GM12878 (cell line): ENCODE measurements around the gene UBAC2. TPM values are rescaled to one million over a fixed set of nuclear protein-coding genes. Genes with fewer than 3 reads are reported as not detected.

Source experiments
- ATAC-seq: fragments of 200-7000 bp; cut with Tn5 transposase; 3 replicates; pipeline ENCODE4 v1.9.1; 2020; ENCODE audit warnings: mild to moderate bottlenecking, moderate library complexity
- BruUV-seq: library from RNA; stranded (reverse); fragments of 400-500 nt; replicated peaks from 2 replicates; lab custom pipeline; 2021; lab: Mats Ljungman, UMichigan
- CTCF ChIA-PET: fragments of 300-600 bp; sonication (Branson Sonifier 250); formaldehyde crosslinking; extraction: SDS; loops from one replicate; lab custom pipeline; 2021; ENCODE audit warnings: inconsistent platforms; lab: Yijun Ruan, JAX
- POLR2A ChIA-PET: fragments of 350-600 bp; formaldehyde crosslinking; extraction: SDS; loops from one replicate; lab custom pipeline; 2021; ENCODE audit warnings: inconsistent platforms; lab: Charles Lee
- RAD21 ChIA-PET: fragments of 300-600 bp; sonication (Branson Sonifier 250); formaldehyde crosslinking; loops from one replicate; lab custom pipeline; 2023; ENCODE audit warnings: antibody characterized with exemption; ENCODE audit not compliant: unreplicated experiment; lab: Charles Lee
- SMC1A ChIA-PET: fragments of 300-600 bp; sonication (Branson Sonifier 250); formaldehyde crosslinking; loops from one replicate; lab custom pipeline; 2023; ENCODE audit not compliant: unreplicated experiment, uncharacterized antibody; lab: Charles Lee
- DNase-seq: peaks from one replicate; pipeline ENCODE4 v3.0.0-alpha.2; 2011; ENCODE audit warnings: low read depth, low spot score
- FAIRE-seq: peaks from 3 replicates; lab custom pipeline; 2011; peaks lifted over from hg19 to GRCh38; lab: Jason Lieb, UNC
- H2AFZ ChIP-seq: 2 replicates; pipeline ENCODE4 v1.6.0; 2011; ENCODE audit warnings: low read depth, low read length, control low read depth; ENCODE audit not compliant: control insufficient read depth
- H3K27ac ChIP-seq: 2 replicates; pipeline ENCODE4 v1.5.1; 2011; ENCODE audit warnings: control low read depth; ENCODE audit not compliant: control insufficient read depth, insufficient read depth
- H3K27me3 ChIP-seq, 2 experiments: replicated peaks in 1 of 2; 2 replicates each; pipeline versions ENCODE4 v1.6.0 to v1.6.1; 2011; ENCODE audit warnings: low read length in 1 of 2; ENCODE audit not compliant: control insufficient read depth in 2 of 2, insufficient read depth in 2 of 2
- H3K36me3 ChIP-seq, 2 experiments: 2 replicates each; pipeline ENCODE4 v1.5.1; 2011; ENCODE audit warnings: low read length in 1 of 2; ENCODE audit not compliant: control insufficient read depth in 2 of 2, insufficient read depth in 2 of 2
- H3K4me1 ChIP-seq: 2 replicates; pipeline ENCODE4 v1.6.1; 2011; ENCODE audit warnings: mild to moderate bottlenecking, low read length, moderate library complexity, mixed read lengths; ENCODE audit not compliant: control insufficient read depth, insufficient read depth
- H3K4me2 ChIP-seq: 2 replicates; pipeline ENCODE4 v1.6.0; 2011; ENCODE audit warnings: control low read depth; ENCODE audit not compliant: control insufficient read depth, insufficient read depth
- H3K4me3 ChIP-seq: fragments of 200-600 bp; sonication (generic); 2 replicates; pipeline ENCODE4 v1.5.1; 2016
- H3K79me2 ChIP-seq: 2 replicates; pipeline ENCODE4 v1.6.0; 2011; ENCODE audit warnings: low read length; ENCODE audit not compliant: control insufficient read depth, insufficient read depth
- H3K9ac ChIP-seq: 2 replicates; pipeline ENCODE4 v1.8.0; 2011; ENCODE audit warnings: low read length, control low read depth, mixed read lengths; ENCODE audit not compliant: control insufficient read depth, insufficient read depth
- H3K9me3 ChIP-seq: replicated peaks from 3 replicates; pipeline ENCODE4 v1.5.1; 2011; ENCODE audit warnings: mild to moderate bottlenecking, low read length; ENCODE audit not compliant: control insufficient read depth, insufficient read depth
- H4K20me1 ChIP-seq: 2 replicates; pipeline ENCODE4 v1.6.0; 2011; ENCODE audit not compliant: control insufficient read depth, insufficient read depth
- BCL3 ChIP-seq: IDR thresholded peaks from 2 replicates; pipeline ENCODE4 v1.6.1; 2011; ENCODE audit warnings: borderline replicate concordance, low read depth, mild to moderate bottlenecking, moderate library complexity, low read length; ENCODE audit not compliant: insufficient read depth, poor library complexity, severe bottlenecking
- BCLAF1 ChIP-seq: fragments of 450-650 bp; IDR thresholded peaks from 2 replicates; pipeline ENCODE4 v1.6.1; 2017; ENCODE audit warnings: antibody characterized with exemption, mild to moderate bottlenecking, moderate library complexity
- CREB1 ChIP-seq: IDR thresholded peaks from 2 replicates; pipeline ENCODE4 v1.6.1; 2012; ENCODE audit warnings: low read depth, mild to moderate bottlenecking, inconsistent platforms
- CREM ChIP-seq: IDR thresholded peaks from 2 replicates; pipeline ENCODE4 v1.6.1; 2014; ENCODE audit warnings: antibody characterized with exemption, low read depth
- EGR1 ChIP-seq, 2 experiments: IDR thresholded peaks; 1 replicate in 1 of 2; 2 replicates in 1 of 2; pipeline ENCODE4 v1.6.1; 2011 to 2012; ENCODE audit warnings: low read depth in 2 of 2, low read length in 2 of 2, borderline replicate concordance in 1 of 2, mild to moderate bottlenecking in 1 of 2, moderate library complexity in 1 of 2
- FOXM1 ChIP-seq: IDR thresholded peaks from 2 replicates; pipeline ENCODE4 v1.6.1; 2012; ENCODE audit warnings: low read depth, mild to moderate bottlenecking, inconsistent platforms, low read length, moderate library complexity
- HDAC6 ChIP-seq: fragments of 200-600 bp; sonication (generic); IDR thresholded peaks from one replicate; pipeline ENCODE4 v1.8.0; 2017; ENCODE audit warnings: antibody characterized with exemption; ENCODE audit not compliant: unreplicated experiment
- IRF4 ChIP-seq: IDR thresholded peaks from 2 replicates; pipeline ENCODE4 v1.6.1; 2011; ENCODE audit warnings: low read depth, low read length
- JUNB ChIP-seq: IDR thresholded peaks from 2 replicates; pipeline ENCODE4 v1.6.1; 2016; ENCODE audit warnings: antibody characterized with exemption, mild to moderate bottlenecking
- MEF2A ChIP-seq: IDR thresholded peaks from 2 replicates; pipeline ENCODE4 v1.6.1; 2011; ENCODE audit warnings: low read depth, mild to moderate bottlenecking, low read length, moderate library complexity; ENCODE audit not compliant: insufficient read depth
- NBN ChIP-seq: fragments of 450-650 bp; IDR thresholded peaks from 2 replicates; pipeline ENCODE4 v1.6.1; 2016
- PRDM15 ChIP-seq: fragments of 450-650 bp; formaldehyde crosslinking; IDR thresholded peaks from 2 replicates; pipeline ENCODE4 v1.4.0; 2020; ENCODE audit warnings: mild to moderate bottlenecking, moderate library complexity
- RUNX3 ChIP-seq: IDR thresholded peaks from 2 replicates; pipeline ENCODE4 v1.6.1; 2012; ENCODE audit warnings: low read length, inconsistent platforms
- SMARCA5 ChIP-seq: fragments of 450-650 bp; IDR thresholded peaks from 2 replicates; pipeline ENCODE4 v1.6.1; 2017; ENCODE audit warnings: mild to moderate bottlenecking
- WGBS: methylation state at CpG from one replicate; pipeline ENCODE4 v1.1.6; 2016; ENCODE audit warnings: low lambda C conversion rate; ENCODE audit not compliant: insufficient replicate concordance, insufficient coverage; ENCODE audit errors: missing lambda C conversion rate; 5-methylcytosine and 5-hydroxymethylcytosine counted together
- in situ Hi-C: fragments of 300-500 bp; cut with MboI; formaldehyde crosslinking; loops from 9 replicates; pipeline ENCODE4 v1.14.3; 2018; ENCODE audit warnings: mixed read lengths
- intact Hi-C: fragments of 100-400 bp; cut with micrococcal nuclease; formaldehyde crosslinking; loops from one replicate; pipeline ENCODE4 v1.14.2; 2022; ENCODE audit not compliant: unreplicated experiment
- polyA plus RNA-seq, 11 experiments: library from polyadenylated mRNA; depleted of rRNA in 4 of 11; unstranded in 6 of 11; stranded (reverse) in 5 of 11; fragments of >200 nt; fragmentation: Nextera tagmentation in 4 of 11; fragmentation: Illumina TruSeq in 1 of 11; extraction: Ambion mirVana in 4 of 11; extraction: Trizol in 1 of 11; gene quantifications; 1 replicate in 1 of 11; 2 replicates in 10 of 11; pipeline versions ENCODE4 v1.2.1 to v1.2.3, GENCODE V29; 2011 to 2016; ENCODE audit warnings: inconsistent platforms in 2 of 11, missing spikeins in 2 of 11, low read depth in 1 of 11
- total RNA-seq, 4 experiments: library from RNA; depleted of rRNA in 3 of 4; stranded (reverse); fragments of >200 nt in 3 of 4; fragmentation: Illumina TruSeq in 1 of 4; extraction: Trizol in 1 of 4; gene quantifications; 2 replicates each; pipeline versions ENCODE4 v1.2.1 to v1.2.3, GENCODE V29; 2013 to 2021

Gene UBAC2
- total and polyA plus RNA-seq, 10 of the 15 experiments (the other 5 are each of a cell fraction or from before 2014, with no cell fraction given): 3.0 to 54.6 (median 17.4) TPM

GRCh38 chr13:99203601-99204579, 3.2 kb downstream of the UBAC2 start:
- ATAC-seq (peak; percentile 12), DNase-seq (no peak), FAIRE-seq (peak; percentile 31)
- WGBS: 44% methylated on average over 9 of the region's 9 CpGs
- Histone ChIP-seq H3K9ac (no peak overlapping the region), H3K36me3 (peaks cover 0 to 6% of the 10 kb centered on the region in 2 experiments; a peak in 1 of 4 replicates), H3K4me2 (peak overlapping the region; percentile 93), H3K27me3 (no peaks in the 10 kb centered on the region), H3K4me3 (peak overlapping the region; percentile 61), H3K4me1 (peaks cover 38% of the 10 kb centered on the region), H3K9me3 (no peaks in the 10 kb centered on the region), H3K27ac (peak overlapping the region; percentile 10; the same call in 1 of the 2 replicates), H4K20me1 (peaks cover 29% of the 10 kb centered on the region), H2AFZ (no peak overlapping the region), H3K79me2 (peaks cover 66% of the 10 kb centered on the region)
- no TSS peak for BruUV-seq
- in situ Hi-C loops: no loop called here
- ChIA-PET RAD21 (interaction anchor here (0.6 to 12.0 kb wide), 19 partner anchors 11 to 1176 kb away, joined by 3 to 94 read pairs (median 5); partner anchors contain the start of gene GPR18), POLR2A (interaction anchor here (0.6 to 1.8 kb wide), 7 partner anchors 15 to 497 kb away, joined by 3 to 6 read pairs (median 4); partner anchors contain the start of gene GPR18), SMC1A (interaction anchor here (0.6 to 11.8 kb wide), 14 partner anchors 11 to 487 kb away, joined by 3 to 184 read pairs (median 6); partner anchors contain the start of gene GPR18), CTCF (interaction anchor here (0.6 to 8.0 kb wide), 13 partner anchors 15 to 233 kb away, joined by 3 to 56 read pairs (median 5); partner anchors contain the start of gene GPR18)
- intact Hi-C loops: loop anchor here (1.0 to 5.0 kb wide), 4 partner anchors 54 to 293 kb away; partner anchors contain the start of gene GPR18
- TF ChIP-seq EGR1 (IDR thresholded peaks at IDR 0.05; ENCODE audit: borderline replicate concordance in 1 of 2, low read depth in 2 of 2, low read length in 2 of 2) (no peak), RUNX3 (peak; percentile 56; the same call in 1 of the 2 replicates), BCLAF1 (no peak), BCL3 (peak; percentile 79), SMARCA5 (no peak), NBN (no peak), FOXM1 (peak; percentile 41; the same call in 1 of the 2 replicates), JUNB (peak; percentile 76), CREM (peak; percentile 63; the same call in 1 of the 2 replicates), PRDM15 (no peak), IRF4 (peak; percentile 58; the same call in 1 of the 2 replicates), HDAC6 (no peak), CREB1 (peak; percentile 73), MEF2A (peak; percentile 88)
